Myocyte (in vitro differentiated cells): ENCODE results near the gene KIFC1. TPM values are rescaled to one million over a fixed set of nuclear protein-coding genes. Genes with fewer than 3 reads are reported as not detected.

Source experiments
- DNase-seq: peaks from one replicate; pipeline ENCODE4 v3.0.0-alpha.2; 2012; ENCODE audit warnings: low read depth
- total RNA-seq: library from RNA; depleted of rRNA; stranded (reverse); fragments of >200 nt; gene quantifications from 2 replicates; pipeline ENCODE4 v1.2.3, GENCODE V29; 2014

KIFC1 gene
- total RNA-seq, 1 donor from 2014 or later = 0.35 TPM

GRCh38 chr6:33410050-33410710, 18.6 kb downstream of the KIFC1 start:
- peak; percentile 98 for DNase-seq

- peak; percentile 72 for DNase-seq
Observed at GRCh38 chr6:33410711-33411631, 19.3 kb downstream of the KIFC1 start, which contains the start of gene PHF1. Gene PHF1, plus strand, starts transcription at chr6:33411014. Its CDS starts 1,250 bp downstream, at chr6:33412264.

DNA sequence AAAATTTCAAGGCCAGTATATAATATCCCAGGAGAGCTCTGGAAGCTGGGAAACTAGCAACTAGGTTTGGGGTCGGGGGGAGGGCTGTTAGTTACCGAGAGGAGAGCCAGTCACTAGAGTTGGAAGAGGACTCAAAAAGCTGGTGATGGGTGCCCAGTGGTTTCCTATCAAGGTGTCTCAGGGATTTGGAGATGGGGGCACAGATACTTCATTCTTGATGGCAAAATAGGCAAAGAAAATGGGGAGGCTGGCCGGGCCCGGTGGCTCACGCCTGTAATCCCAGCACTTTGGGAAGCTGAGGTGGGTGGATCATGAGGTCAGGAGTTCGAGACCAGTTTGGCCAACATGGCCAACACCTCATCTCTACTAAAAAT, 20.0 kb downstream of the KIFC1 start:
- DNase-seq = no peak

DNA sequence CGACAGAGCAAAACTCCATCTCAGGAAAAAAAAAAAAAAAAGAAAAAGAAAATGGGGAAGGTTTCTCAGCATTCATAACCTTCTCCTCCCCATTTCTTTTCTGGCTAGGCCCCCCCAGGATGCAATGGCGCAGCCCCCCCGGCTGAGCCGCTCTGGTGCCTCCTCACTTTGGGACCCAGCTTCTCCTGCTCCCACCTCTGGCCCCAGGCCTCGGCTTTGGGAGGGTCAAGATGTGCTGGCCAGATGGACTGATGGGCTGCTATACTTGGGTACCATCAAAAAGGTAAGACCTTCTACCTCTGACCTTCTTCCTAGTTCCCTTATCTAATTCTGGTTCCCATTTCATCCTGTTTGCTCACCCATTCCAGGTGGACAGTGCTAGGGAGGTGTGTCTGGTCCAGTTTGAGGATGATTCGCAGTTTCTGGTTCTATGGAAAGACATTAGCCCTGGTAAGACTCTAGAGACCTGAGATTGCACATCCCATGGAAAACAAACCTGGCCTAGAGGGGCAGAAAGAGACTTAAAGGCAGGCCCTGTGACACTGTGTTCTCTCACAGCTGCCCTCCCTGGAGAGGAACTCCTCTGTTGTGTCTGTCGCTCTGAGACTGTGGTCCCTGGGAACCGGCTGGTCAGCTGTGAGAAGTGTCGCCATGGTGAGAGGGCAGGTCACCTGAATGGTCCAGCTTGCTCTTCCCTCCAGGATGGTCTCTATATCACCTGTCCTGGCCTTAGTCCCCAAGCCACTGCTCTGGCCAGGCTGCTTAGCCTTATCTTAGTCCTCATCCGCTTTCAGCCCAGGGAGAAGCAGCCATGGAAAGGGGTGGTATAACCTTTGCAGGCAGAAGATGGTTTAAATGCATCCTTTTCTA, 20.8 kb downstream of the KIFC1 start:
- no peak for DNase-seq

DNA sequence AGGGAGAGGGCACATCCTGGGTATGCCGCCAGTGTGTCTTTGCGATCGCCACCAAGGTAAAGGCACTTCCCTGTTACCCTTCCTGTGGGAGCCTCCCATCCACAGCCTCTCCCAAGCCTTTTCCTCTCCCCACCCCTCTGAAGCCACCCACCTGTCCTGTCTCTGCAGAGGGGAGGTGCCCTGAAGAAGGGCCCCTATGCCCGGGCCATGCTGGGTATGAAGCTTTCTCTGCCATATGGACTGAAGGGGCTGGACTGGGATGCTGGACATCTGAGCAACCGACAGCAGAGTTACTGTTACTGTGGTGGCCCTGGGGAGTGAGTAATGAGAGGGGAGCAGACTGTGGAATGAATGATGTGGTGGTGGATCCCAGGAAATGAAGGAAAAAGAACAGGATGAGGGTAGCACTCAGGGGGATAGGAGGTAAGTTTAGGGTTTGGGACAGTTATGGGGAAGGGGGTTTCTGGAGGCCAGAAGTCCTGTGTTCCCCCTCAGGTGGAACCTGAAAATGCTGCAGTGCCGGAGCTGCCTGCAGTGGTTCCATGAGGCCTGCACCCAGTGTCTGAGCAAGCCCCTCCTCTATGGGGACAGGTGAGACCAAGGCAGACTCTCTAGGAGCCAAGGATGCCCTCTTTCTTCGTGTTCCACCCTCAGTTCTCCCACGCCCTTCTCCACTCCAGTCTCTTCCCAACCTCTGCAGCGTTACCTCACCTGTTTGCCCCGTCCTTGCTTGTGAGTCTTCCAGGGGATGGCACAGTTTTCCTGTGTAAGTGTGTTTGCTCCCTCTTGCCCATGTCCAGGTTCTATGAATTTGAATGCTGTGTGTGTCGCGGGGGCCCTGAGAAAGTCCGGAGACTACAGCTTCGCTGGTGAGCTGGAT, 21.9 kb downstream of the KIFC1 start:
- DNase-seq = no peak

DNA sequence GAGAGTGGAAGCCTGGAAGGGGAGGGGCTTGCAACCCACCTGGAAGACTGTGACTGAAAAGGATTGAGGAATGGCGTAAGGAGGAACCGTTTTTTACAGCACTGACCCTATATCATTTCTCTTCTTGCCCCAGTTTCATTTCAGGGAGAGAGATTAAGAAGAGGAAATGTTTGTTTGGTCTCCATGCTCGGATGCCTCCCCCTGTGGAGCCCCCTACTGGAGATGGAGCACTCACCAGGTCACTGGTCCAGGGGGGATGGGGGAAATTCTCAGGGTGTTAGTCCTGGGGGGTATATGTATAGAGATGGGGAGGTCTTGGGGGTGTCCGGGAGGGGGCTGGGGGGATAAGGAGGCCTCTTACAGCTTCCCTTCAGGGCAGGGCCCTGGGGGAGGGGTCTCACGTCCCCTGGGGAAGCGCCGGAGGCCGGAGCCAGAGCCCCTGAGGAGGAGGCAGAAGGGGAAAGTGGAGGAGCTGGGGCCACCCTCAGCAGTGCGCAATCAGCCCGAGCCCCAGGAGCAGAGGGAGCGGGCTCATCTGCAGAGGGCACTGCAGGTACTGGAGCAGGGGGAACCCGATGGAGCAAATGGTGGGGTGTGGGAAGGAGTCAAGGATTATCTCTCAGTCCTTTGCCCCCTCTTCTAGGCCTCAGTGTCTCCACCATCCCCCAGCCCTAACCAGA, 23.1 kb downstream of the KIFC1 start:
- no peak for DNase-seq

DNA sequence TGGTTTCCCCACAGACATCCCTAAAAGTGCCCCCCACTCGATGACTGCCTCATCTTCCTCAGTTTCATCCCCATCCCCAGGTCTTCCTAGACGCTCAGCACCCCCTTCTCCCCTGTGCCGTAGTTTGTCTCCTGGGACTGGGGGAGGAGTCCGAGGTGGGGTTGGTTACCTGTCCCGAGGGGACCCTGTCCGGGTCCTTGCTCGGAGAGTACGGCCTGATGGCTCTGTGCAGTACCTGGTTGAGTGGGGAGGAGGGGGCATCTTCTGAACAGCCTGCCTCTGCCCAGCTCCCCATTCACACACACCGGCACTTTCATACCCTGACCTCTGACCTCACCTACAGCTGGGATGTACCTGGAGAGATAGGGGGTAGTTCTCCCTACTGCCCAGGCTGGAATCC, 24.2 kb downstream of the KIFC1 start:
- no peak for DNase-seq

DNA sequence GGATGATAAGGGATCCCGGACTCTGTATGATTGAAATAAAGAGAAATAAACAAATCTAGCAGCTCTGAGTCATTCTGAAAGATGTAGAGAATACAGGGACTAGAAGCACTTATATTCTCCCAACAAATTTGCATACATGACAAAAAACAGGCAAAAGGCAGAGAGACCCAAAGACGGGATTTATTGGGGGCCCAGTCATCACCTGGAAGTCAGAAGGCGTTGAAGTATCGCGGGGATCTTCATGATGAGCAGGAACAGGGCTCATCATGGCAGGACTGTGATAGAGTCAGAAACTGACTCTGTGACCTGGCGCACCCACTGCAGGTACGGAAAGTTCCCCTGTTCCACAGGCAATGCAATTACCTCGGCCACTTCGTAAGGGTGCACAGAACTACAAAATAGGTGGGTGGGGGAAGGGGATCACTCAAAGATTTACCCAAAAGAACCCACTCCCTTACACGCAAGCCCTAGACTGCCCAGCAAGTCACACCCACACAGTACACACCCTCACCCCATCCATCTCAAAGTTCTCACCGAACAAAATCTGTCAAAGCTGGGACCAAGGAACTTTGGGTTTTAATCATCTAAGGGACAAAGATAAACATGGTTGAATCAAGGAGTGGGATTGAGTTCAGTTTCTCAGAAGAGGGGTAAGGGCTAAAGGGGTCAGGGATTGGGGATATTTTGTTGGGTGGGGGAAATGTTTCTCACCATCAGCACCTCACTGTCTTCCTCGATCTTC, 24.9 kb downstream of the KIFC1 start:
- DNase-seq = no peak

- DNase-seq = peak; percentile 44
Observed at GRCh38 chr6:33417128-33417902, 25.7 kb downstream of the KIFC1 start.

DNA sequence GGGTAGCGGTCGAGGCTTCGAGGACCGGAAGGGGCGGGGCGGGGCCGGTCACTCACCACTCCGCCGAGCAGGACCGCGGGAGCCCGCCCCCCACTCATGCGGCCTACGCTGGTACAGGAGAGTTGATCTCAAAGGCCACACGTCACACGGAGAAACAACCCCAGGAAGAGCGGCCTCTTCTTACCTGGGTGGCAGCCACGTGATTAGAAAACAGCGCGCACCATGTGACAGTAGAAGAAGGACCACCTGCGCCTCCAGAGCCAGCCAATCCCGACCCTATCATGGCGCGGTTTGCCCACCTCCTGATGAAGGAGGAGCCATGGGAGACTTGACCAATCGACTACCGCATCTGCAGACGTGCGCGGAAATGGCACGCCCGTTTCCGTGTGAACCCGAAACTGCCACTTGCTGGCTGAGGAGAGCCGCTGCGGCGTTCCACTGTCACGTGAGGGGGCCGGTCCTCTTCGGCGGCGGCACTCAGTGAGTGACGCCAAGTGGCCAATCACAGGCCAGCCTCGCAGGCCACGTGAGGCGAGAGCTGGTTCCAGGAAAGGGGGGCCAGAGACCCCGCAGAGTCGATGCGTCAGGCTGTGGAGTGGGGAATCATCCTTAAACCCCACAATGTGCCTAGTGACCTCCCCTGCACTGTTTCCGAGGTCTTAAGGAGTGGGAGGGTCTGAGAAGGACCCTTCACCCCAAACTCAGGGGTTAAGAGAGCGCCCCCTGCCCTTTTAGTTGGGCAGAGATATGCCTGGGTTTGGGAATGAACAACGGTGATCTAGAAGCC, 26.5 kb downstream of the KIFC1 start, which contains the start of gene CUTA:
Gene CUTA (minus strand): TSS at position 205 of the 787 bp plus-strand sequence. CDS start 107 bp downstream, at position 98.
- peak; percentile 100 for DNase-seq

DNA sequence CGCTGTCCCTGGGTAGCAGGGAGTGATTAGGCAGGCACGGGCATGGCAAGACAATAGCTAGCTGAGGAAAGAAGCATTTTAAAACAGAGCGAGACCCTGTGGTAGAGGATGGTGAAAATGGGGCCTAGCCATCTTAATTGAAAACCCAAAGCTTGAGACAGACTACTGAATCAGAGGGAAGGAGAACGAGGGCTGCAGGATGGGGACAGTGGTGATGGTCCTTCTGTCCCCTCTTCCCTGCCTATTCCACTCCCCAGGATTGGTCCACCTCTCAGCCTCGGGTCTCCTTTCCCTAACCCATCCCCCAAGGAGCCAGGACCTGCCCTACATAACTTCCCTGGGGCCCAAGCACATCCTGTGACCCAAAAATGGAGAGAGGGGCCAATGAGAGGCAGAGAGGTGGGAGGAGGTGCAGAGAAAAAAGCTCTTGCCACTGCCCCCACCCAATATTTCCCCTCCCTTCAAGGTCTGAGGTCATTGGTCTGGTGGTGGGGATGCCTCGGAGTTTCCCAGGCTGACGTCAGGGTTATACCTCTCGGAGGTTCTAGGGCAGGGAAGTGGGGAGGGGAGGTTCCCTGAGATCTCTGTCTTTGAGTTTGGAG, 27.2 kb downstream of the KIFC1 start:
- DNase-seq = no peak

DNA sequence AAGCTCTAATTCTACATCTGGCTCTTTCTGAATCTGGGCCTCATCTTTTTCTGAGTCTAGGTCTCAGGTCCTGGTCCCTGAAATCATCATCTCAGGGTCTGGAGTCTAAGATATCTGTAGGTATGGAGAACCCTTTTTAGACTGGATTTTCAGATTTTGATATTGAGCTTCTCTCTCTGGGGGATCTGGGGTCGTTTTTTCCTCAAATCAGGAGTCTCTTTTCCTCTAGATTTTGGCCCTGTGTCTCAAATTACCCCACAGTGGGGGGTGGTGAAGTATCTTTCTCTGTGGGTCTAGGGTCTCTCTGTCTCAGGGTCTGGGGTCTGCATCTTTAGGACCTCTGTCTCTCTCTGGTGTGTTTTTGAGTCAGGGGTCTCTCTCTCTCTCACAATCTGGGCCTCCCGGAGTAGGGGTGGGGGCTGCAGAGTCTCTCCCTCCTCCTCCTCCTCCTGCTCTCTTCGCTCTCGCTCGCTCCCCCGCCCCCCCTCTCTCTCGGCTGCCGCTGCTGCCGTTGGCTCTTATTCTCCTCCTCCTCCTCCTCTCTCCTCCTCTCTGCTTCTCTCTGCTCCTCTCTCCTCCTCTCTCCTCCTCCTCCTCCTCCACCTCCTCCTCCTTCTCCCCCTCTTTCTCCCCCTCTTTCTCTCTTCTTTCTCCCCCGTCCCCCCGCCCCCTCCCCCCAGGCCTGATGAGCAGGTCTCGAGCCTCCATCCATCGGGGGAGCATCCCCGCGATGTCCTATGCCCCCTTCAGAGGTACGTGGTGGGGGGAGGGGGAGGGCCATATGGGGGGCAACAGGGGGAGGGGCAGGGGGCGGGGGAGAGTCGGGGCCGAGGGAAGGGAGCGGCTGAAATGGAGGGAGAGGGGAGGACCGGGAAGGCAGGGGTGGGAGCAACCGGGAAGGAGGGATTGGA, 28.2 kb downstream of the KIFC1 start, which contains the start of gene SYNGAP1:
Gene SYNGAP1 (plus strand): TSS at position 486 of the 911 bp plus-strand sequence. CDS start 200 bp downstream, at position 686.
- peak; percentile 39 for DNase-seq

DNA sequence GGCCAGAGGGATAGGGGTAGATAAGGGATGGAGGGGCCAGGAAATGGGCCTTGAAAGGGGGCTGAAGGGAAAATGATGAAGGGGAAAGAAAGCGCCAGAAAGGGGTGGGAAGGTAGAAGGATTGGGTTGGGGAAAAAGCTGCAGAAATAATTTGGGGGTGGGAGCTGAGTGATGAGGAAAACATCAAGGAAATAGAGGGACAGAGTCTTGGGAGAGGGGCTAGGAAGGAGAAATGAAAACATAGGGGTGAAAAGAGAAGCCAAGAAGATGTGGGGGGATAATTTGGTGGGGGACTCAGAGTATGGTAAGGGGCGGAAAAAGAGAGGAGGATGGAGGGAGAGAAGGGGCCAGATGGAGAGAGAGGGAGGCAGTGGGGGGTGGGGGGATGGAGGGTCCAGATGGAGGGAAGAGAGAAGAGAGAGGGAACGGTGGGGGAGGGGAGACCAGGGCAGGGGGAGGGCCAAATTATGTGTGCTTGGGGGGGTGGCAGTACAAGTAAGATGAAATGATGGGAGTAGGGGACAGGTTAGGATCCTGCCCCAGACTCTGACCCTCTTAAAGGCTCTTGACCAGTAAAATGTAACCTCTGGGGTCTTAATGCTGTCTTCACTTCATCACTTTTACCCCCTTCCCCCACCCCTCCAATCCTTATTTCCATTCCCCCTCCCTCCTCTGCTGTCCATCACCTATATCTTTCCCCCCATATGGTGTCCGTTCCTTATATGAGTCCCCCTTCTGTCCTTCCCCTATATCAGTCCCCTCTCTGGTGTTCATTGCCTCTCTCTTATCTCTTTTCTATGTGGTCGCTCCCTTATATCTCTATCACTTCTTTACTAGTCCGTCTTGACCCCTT, 29.1 kb downstream of the KIFC1 start:
- DNase-seq = no peak

- DNase-seq = no peak
Observed at GRCh38 chr6:33421344-33421643, 29.7 kb downstream of the KIFC1 start.

DNA sequence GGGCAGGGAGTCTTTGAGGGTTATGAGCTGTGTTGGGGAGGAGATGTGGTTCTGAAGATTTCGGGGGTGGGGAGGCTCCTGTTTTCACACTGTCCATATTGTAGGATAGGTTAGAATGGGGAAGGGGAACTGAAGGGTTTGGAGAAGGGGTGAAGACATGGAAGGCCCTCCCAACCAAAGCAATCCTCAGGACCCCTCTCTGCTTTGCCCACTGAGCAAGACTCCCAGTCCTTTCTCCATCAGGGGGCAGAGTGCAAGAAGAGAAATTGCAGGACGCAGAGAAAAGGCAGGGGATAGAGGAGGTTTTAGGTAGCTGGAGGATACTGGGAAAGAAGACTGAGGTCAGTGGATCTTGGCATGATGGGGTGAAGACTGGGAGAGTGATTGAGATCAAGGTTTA, 32.2 kb downstream of the KIFC1 start:
- no peak for DNase-seq
